CD4-positive, alpha-beta T cell treated with Interleukin-12 subunit alpha and Interleukin-12 subunit beta, for 1 hour (primary cell): ENCODE measurements around the gene MRPL52.
A peak's percentile ranks its signal among the peaks of the same experiment; 100 is the strongest.
"Not testable (repeated sequence)": the region's sequence is repeated elsewhere in the genome, so short reads cannot be mapped to it uniquely, and the experiment has no call there.

Experiments
- DNase-seq: peaks from one replicate; pipeline ENCODE4 v3.0.0-alpha.2; 2020

Gene MRPL52

DNA sequence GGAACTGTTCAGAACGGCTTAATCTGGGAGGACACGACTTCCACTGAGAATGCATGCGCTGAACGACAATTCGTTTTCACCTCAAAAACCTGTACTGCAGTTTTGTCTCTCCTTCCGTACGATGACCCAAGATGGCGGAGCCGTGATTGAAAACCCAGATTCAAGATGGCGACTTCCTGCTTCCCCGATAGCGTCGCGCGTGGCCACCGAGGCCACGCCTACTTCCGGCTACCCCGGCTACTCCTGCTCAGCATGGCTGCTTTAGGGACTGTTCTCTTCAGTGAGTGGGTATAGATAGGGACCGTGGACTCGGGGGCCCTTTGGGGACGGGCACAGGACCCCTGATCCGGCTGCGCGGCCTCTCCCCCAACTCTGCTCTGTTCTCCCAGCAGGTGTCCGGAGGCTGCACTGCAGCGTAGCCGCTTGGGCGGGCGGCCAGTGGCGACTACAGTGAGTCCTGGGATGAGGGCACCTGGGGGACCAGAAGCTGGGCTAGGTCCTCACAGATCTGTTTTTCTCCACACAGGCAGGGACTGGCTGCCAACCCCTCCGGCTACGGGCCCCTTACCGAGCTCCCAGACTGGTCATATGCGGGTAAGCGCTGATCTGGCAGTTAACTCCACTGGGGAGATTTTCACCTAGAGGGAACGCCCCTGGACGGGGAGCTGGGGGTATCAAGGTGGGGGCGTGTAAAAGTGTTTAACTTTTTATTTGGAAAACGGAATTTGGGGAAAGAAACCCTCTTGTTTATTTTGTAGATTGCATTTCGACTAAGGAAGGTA, at the start of gene MRPL52:
MRPL52 (plus strand) TSS at position 227 of the 782 bp plus-strand sequence; CDS start at position 253, 26 bp downstream.
- DNase-seq, result peak; percentile 93

DNA sequence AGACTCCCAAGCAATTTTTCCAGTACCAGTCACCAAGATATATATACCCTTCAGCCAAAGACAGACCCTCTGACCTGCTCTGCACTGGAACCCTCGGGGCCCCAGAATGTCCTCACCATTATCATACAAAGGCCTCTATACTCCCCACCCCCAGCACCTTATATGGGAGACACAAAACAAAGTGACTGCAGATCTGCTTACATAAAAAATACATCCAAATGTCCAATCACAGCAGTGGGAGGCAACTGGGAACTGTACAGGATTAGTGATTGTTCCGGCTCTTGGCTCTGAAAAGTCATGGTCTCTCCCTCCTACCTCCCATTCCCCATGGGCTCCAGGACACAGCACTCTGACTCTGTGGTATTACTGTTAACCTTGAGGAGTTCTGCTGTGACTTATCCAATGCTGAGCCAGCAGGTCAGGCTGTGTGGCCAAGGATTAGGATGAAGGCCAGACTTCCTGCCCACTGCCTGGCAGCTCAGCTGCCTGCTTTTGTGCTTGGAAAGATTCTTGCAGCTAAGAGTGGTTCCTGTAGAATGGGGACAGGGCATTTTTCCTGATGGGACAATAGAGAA, 49.5 kb upstream of the MRPL52 start:
- no peak for DNase-seq

DNA sequence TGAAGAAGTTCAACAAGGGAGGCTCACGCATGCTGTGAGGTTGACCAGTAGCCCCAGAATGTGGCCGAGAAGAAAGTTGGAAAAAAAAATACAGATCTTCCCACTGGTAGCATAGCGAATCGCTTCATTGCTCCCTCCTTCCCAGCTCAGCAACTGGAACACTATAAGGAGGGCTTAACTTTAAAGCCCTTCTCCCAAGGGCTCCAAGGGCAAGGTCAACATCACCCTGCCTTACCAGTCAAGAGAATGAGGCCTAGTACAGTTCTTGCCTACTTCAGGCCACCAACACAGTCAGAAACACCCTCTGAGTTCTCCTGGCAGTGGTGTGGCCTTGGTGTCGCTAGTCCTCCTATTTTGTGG, 48.8 kb upstream of the MRPL52 start:
- DNase-seq, result no peak

DNA sequence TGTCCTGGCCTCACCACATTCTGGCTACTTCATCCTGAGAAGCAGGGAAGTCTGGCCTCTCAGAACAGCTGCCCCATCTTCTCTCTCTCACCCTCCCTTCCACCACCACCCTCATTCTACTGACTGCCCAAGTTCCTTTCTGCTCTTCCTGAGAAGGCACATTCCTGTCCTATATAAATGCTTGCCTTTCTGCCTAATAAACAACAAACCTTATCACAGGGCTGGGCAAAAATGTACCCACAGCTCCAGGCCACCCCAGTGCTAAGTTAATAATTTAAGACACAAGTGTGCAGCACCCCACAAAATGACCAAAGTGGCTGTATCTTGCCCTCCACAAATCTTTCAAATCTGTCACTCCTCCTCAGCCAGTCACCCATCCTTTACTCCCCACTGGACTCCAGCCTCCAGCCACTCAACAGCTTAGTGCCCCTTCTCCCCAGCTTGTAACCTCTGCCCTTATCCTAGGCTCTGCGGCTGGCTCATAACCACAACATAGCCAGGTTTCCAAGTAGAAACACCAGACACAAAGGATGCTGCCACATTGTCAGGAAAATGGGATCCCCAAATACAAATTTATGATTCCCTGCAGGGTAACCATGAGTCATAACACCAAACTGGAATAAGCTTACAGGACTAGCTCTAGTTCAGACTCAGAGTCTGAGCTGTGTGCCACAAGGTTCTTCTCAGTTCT, 48.2 kb upstream of the MRPL52 start:
- DNase-seq, result no peak

DNA sequence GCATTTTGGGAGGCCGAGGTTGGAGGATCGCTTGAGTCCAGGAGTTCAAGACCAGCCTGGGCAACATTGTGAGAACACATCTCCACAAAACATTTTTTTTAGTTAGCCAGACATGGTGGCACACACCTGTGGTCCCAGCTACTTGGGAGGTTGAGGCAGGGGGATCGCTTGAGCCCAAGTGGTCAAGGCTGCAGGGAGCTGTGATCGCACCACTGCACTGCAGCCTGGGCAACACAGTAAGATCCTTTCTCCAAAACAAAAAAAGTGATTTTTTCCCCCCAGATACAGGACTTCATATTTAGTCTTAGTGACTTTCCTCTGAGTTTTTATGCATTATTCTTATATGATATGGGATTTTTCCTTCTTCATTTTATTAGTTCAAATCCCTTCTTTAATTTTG, 43.0 kb upstream of the MRPL52 start:
- DNase-seq, result no peak

DNA sequence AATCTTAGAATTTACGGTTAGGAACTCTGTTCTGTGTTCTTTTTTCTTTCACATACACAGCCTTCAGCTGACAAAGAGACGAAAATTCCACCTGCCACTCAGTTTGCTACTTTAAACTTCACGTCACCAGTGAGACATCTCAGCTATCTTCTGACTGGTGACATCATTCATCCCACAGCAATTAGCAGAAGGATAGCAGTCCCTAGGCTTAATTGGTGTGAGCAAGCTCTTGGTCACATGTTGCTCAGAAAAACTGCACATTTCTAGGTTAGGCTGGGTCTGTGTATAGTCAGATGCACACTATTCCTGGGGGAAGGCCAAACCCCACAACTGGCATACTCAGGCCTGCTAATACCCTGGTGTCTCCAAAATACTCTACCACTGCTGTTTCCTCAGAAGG, 38.4 kb upstream of the MRPL52 start:
- DNase-seq, result no peak

DNA sequence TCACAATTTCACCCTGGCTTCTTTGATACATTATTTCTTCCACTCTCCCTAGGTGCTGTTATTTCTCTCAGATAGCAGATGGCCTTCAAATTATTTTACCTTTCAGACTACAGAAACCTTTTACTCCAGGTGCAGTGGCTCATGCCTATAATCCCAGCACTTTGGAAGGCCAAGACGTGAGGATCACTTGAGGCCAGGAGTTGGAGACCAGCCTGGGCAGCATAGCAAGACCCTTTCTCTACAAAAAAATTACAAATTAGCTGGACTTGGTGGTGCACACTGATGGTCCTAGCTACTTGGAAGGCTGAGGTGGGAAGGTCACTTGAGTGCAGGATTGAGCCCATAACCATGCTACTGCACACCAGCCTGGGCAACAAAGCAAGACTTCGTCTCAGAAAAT, 37.5 kb upstream of the MRPL52 start:
- no peak for DNase-seq

DNA sequence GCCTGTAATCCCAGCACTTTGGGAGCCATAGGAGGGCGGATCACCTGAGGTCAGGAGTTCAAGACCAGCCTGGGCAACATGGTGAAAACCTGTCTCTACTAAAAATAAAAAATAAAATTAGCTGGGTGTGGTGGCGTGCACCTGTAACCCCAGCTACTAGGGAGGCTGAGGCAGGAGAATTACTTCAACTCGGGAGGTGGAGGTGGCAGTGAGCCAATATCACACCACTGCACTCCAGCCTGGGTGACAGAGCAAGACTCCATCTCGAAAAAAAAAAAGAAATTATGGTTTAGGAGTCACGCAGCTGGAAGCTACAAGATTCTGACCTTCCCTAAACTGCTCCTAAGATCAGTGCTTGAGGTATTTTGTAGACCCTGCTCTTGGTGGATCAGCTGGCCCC, 36.1 kb upstream of the MRPL52 start:
- DNase-seq, result not testable (repeated sequence)

DNA sequence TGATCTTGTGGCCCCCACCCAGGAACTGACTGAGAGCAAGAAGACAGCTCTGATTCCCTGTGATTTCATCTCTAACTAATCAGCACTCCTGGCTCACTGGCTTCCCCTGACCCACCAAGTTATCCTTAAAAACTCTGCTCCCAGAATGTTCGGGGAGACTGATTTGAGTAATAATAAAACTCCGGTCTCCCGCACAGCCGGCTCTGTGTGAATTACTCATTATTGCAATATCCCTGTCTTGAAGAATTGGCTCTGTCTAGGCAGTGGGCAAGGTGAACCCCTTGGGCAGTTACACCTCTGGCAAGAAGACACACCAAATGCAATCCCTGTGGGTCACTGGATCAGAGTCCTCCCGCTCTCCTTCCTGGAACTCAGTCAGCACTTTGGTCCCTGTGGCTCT, 35.7 kb upstream of the MRPL52 start:
- DNase-seq, result no peak

DNA sequence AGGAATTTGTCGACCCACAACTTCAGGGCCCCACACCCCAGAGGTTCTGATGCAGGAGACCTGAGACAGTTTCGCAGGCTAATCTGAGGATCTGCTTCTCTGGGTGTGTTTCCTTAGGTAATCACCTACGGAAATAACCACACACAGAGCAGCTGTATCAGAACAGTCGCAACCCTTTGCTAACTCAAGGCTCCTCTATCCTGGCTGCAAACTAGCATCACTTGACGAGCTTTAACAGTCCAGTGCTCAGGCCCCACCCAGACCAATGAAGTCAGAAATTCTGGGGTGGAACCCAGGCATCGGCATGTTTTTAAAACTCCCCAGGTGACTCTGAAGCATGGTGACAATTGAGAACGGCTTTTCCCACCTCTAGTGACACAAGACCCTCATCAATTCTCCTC, 35.1 kb upstream of the MRPL52 start:
- no peak for DNase-seq

DNA sequence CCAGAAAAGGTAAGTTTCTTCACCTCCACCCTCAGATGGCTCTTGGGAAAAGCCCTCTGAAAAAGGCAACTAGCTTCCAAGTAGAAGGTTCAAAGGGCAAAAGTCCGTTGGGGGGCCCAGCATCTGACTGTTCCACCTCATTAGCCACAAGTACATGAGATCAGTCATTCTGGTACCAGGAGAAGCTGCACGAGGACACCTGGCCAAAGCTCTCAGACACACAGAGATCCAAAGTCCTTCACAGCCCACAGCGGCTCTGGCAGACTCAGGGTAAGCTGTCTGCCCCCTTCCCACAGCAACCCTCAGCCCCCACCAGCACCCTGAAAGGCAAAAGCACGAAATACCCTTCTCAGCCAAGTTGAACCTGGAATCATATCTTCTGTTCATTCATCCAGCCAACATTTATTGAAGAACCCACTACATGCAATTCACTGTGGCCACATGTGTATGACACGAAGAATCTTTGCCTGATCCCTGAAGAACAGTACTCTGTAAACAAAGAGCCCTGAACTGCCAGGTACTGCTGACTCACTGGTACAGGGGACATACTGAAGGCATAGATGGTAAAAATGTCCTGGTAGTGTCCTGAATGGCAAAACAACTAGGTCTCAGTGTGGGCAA, 33.5 kb upstream of the MRPL52 start:
- DNase-seq, result no peak

DNA sequence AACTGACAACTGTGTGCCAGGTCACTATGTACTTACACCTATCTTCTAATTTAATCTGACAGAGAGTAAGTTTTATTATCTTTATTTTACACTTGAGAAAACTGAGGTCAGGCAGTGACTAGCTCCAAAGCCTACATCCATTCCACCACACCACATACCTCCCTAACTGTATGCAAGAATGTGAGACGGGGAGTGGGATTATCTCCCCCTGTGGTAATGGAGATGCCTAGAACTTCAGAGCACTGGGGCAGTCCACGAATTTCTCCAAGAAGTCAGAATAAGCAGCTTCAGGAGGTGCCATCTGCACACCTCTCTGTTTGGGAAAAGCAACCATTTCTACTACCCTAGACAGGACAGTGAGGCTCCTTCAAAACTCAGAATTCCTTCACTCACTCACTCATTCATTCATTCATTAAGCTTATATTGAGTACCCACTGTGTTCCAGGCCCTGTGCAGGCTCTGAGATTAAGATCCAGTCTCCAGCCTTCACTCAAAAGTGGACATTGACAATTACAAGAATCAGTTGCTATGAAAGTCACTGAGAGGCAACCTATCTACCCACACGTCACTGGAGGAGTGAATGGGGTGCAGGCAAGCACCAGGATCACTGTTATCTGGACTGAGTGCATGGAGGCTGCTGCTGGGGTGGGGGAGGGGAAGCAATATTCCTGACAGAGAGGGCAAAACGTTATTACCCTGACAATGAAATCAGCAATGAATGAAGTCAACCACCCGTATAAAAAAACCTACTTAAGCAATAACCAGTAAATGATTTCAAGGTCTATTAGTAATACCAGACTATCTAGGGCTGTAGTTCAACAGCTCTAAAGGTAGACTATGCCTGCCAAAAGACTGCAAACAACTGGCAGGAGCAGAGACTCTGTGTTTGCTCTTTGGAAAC, 32.4 kb upstream of the MRPL52 start:
- no peak for DNase-seq

DNA sequence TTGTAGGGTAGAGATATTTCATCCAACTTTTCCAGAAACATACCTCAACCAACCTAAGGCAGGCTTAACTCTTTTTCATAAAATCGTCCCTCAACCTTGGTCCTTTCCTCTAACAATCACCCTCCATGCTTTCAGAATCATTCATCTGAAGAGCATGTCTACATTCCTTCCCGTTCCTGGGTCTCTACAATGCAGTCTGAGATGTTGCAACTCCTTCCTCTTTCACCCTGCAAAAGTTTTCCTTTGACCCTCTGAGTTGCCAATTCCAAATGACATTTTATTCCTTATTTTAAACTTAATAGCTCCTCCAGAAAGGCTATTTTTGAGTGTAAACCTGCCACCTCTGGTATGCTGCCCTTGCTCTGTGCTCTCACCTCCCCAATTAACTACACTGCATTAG, 31.2 kb upstream of the MRPL52 start:
- no peak for DNase-seq

DNA sequence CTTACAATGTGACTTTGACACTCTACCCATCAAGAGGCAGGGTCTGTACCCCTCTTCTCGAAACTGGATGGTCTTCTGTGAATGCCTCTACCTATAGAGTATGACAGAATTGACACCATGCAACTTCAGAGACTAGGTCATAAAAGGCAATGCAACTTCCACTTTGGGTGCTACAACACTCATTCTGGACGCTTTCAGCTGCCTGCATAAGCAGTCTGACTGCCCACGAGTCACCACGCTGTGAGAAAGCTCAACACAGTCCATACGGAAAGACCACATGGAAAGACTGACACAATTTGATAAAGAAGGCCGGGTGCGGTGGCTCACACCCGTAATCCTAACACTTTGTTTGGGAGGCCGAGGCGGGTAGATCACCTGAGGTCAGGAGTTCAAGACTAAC, 29.3 kb upstream of the MRPL52 start:
- no peak for DNase-seq

DNA sequence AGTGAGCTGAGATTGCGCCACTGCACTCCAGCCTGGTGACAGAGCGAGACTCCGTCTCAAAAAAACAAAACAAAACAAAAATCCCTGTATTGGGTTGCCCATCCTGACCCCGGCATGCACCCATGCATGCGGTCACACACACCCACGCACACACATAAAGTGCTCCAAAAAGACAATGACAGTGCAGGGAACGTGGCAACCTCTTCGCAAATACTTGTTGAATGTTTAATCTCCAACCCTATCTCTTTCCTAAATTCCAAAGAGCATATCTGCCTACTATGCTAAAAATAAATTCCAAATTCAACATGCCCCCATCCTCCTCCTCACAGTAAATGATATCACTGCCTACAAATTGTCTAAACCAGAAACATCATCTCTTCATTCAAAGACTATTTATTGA, 28.0 kb upstream of the MRPL52 start:
- no peak for DNase-seq

DNA sequence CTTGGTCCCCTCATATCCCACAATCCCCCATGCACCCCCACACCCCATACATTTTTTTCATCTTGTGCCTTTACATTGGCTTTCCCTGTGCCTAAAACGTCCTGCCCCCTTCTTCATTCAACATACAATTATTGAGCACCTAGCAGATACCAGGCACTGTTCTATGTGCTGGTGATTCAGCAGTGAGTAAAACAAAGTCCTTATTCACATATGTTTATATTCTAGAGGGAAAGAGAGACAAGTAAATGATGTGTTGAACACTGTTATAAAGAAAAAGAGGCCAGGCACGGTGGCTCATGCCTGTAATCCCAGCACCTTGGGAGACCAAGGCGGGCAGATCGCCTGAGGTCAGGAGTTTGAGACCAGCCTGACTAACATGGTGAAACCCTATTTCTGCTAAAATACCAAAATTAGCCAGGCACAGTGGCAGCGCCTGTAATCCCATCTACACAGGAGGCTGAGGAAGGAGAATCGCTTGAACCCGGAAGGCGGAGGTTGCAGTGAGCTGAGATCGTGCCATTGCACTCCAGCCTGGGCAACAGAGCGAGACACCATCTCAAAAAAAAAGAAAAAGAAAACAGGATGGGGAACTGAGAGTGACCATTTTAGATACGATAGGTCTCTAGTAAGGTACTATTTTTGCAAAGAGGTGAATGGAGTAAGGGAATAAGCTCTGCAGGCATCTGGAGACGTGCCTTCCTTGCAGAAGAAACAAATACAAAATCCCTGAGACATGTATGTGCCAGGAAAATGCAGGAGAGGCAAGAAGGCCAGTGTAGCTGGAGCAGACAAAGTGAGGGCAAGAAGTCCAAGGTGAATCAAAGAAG, 26.6 kb upstream of the MRPL52 start:
- DNase-seq, result no peak

DNA sequence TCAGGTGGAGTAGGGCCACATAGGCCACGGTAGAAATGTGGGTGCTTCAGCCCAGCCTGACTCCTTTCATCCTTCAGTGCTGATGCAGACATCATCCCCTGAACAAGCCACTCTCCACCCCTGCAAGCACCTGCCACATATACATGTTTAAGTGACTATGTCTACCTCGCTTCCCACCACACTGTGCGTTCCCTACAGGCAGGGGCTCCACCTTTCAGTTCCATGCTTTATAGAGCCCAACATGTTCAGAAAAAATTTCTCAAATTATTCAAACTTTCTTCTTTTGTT, 26.1 kb upstream of the MRPL52 start:
- no peak for DNase-seq

DNA sequence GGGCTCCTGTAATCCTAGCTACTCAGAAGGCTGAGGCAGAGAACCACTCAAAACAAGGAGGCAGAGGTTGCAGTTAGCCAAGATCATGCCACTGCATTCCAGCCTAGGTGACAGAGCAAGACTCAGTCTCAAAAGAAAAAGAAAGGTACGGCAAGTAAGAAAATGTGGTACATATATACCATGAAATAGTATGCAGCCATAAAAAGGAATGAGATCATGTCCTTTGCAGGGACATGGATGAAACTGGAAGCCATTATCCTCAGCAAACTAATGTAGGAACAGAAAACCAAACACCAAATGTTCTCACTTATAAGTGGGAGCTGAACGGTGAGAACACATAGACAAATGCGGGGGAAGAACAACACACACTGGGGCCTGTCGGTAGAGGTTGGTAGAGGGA, 24.5 kb upstream of the MRPL52 start:
- not testable (repeated sequence) for DNase-seq

DNA sequence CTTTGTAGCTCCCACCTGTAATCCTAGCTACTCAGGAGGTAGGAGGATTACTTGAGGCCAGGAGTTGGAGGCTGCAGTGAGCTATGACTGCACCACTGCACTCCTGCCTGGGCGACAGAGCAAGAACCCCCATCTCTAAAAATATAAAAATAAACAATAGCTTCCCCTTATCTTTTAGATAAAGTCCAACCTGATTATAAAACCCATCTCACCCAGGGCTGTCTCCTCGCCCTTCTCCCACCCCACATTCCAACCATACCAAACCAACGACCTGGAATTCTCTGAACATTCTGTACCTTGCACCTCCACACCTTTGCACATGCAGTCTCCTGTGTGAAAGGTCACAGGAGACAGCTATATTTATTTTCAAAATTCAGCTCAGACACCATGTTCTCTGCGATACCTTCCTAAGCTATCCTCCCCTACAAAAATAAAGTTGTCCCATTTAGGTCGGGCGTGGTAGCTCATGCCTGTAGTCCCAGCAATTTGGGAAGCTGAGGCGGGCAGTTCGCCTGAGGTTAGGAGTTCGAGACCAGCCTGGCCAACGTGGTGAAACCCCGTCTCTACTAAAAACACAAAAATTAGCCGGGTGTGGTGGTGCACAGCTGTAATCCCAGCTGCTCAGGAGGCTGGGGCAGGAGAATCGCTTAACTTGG, 22.1 kb upstream of the MRPL52 start:
- no peak for DNase-seq

DNA sequence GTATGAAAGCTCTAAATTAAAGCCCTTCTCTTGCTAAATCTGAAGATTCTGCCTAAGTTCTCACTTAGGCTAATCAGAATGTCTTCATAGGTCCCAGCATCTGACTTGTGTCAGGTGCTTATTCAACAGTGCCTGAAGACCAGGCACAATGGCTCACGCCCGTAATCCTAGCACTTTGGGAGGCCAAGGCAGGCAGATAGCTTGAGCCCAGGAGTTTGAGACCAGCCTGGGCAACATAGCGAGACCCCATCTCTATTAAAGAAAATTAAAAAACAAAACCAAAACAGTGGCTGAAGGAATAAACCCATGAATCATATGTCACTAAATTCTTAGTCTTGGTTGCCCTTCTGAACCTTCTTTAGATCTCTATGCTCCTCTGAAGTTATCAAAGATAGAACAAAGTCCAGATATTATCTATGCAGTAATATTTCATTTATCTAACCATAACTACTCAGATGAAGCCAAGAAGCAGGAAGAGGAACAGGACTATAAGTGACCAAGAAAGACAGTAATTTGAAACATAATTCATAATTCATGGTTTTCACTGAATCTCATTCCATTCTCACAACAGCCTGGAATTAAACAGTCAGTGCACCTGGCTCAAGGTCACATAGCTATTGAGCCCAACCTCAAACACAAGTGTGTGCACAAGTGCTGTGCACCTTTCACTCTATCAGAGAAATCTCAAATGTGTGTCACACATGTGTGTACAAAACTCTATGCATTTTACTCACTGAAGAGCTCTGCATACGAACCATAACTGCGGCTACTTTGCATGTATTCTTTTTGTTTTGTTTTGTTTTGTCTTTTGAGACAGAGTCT, 21.1 kb upstream of the MRPL52 start:
- DNase-seq, result no peak

DNA sequence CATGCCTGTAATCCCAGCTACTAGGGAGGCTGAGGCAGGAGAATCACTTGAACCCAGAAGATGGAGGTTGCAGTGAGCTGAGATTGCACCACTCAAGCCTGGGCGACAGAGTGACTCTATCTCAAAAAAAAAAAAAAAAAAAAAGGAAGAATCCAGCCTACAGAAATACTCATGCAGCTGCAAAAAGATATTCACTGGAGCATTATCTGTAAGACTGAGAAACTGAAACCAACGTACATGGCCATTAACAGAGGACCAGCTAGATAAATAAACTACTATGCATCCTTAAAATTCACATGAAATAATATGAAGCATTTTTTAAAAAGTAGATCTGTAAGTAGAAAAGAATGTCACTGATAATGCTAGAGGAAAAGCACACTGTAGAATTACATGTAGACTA, 18.0 kb upstream of the MRPL52 start:
- DNase-seq, result no peak
